Neutrophil (primary cell): ENCODE results near the gene TGFB1I1.
"Not testable (repeated sequence)": the region's sequence is repeated elsewhere in the genome, so short reads cannot be mapped to it uniquely, and the experiment has no call there.

ENCODE experiments used
- H3K27ac ChIP-seq: fragments of 200-600 bp; sonication (generic); 2 replicates; pipeline ENCODE4 v1.5.1; 2016; ENCODE audit warnings: mild to moderate bottlenecking, moderate library complexity
- H3K27me3 ChIP-seq: fragments of 200-600 bp; sonication (generic); 2 replicates; pipeline ENCODE4 v1.6.0; 2016; ENCODE audit warnings: mild to moderate bottlenecking
- H3K36me3 ChIP-seq: fragments of 200-600 bp; sonication (generic); 2 replicates; pipeline ENCODE4 v1.5.1; 2017
- H3K4me1 ChIP-seq, 2 experiments: fragments of 200-600 bp in 1 of 2; sonication (generic) in 1 of 2; 1 replicate in 1 of 2; 2 replicates in 1 of 2; pipeline versions ENCODE4 v1.5.1 to v1.6.1; 2013 to 2016; ENCODE audit warnings: low read depth in 1 of 2, low read length in 1 of 2, mild to moderate bottlenecking in 1 of 2, moderate library complexity in 1 of 2; ENCODE audit not compliant: control insufficient read depth in 1 of 2, insufficient read depth in 1 of 2
- H3K4me3 ChIP-seq, 2 experiments: fragments of 200-600 bp in 1 of 2; sonication (generic) in 1 of 2; 1 replicate in 1 of 2; 2 replicates in 1 of 2; pipeline ENCODE4 v1.5.1; 2013 to 2016; ENCODE audit warnings: low read depth in 1 of 2, low read length in 1 of 2, mild to moderate bottlenecking in 1 of 2, moderate library complexity in 1 of 2
- H3K9me3 ChIP-seq: fragments of 200-600 bp; sonication (generic); 2 replicates; pipeline ENCODE4 v1.5.1; 2016
- TF ChIP-seq, protein P1 (sequence below): fragments of 200-600 bp; sonication (generic); IDR thresholded peaks from 2 replicates; pipeline ENCODE4 v1.5.1; 2016; ENCODE audit warnings: antibody characterized with exemption

Gene TGFB1I1

DNA sequence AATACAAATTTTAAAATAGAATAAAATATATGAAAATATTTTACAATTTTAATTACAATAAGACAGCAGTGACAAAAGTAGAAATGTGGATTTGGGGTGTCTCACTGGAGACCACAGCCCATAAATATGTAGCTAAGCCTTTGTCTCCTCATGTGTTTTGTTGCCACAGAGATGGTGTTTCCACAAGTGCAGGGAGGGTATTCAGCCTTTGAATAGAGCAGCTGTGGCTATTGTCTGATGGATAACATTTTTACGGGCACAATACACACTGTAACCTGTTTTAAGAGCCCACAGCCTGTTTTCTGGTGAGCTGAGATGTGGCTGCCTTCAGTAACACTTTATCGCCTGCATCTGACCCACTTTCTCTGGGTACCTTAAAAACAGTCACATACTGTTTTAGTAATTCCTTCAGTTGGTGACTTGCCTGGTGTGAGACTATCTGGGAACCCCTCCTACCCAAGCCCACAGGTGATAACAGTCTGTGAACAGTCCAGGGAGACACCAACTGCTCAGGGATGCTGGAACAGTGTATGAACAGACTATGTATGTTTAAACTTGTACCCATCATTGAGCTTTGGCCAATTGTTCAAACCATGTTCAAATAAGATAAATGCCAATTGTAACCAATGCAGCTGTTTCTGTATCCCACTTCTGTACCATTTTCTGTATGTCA lies 47.9 kb downstream of the TGFB1I1 start:
- H3K4me3 ChIP-seq: no peak overlapping the region
- TF ChIP-seq, protein P1, sequence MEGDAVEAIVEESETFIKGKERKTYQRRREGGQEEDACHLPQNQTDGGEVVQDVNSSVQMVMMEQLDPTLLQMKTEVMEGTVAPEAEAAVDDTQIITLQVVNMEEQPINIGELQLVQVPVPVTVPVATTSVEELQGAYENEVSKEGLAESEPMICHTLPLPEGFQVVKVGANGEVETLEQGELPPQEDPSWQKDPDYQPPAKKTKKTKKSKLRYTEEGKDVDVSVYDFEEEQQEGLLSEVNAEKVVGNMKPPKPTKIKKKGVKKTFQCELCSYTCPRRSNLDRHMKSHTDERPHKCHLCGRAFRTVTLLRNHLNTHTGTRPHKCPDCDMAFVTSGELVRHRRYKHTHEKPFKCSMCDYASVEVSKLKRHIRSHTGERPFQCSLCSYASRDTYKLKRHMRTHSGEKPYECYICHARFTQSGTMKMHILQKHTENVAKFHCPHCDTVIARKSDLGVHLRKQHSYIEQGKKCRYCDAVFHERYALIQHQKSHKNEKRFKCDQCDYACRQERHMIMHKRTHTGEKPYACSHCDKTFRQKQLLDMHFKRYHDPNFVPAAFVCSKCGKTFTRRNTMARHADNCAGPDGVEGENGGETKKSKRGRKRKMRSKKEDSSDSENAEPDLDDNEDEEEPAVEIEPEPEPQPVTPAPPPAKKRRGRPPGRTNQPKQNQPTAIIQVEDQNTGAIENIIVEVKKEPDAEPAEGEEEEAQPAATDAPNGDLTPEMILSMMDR: no peak
- no peaks in the 10 kb centered on the region for H3K4me1 ChIP-seq
- no peaks in the 10 kb centered on the region for H3K9me3 ChIP-seq
- H3K27ac ChIP-seq: no peak overlapping the region
- H3K27me3 ChIP-seq: peaks cover 3% of the 10 kb centered on the region
- no peaks in the 10 kb centered on the region for H3K36me3 ChIP-seq

DNA sequence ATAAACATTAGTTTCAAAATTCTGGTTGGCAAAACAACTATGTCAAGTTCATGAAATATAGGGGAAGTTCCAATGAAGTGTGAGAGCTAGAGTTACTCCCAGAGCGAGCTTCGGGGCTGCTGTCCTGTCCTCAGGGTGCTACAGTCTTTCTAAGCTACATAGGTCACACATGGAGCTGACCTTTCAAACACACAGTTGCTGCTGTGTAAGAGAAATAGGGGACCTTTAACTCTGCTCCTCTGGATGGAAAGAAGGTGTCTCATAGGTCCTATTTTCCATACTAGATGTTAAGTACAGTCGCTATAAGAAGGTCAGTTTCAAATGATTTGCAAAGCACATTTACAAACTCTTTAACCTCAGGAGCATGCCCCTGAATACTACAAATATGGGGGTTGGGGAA lies 49.4 kb downstream of the TGFB1I1 start:
- Histone ChIP-seq H3K36me3 (no peaks in the 10 kb centered on the region), H3K27ac (no peak overlapping the region), H3K27me3 (no peaks in the 10 kb centered on the region), H3K9me3 (no peaks in the 10 kb centered on the region), H3K4me3 (no peak overlapping the region), H3K4me1 (no peaks in the 10 kb centered on the region)
- TF ChIP-seq, protein P1: no peak

DNA sequence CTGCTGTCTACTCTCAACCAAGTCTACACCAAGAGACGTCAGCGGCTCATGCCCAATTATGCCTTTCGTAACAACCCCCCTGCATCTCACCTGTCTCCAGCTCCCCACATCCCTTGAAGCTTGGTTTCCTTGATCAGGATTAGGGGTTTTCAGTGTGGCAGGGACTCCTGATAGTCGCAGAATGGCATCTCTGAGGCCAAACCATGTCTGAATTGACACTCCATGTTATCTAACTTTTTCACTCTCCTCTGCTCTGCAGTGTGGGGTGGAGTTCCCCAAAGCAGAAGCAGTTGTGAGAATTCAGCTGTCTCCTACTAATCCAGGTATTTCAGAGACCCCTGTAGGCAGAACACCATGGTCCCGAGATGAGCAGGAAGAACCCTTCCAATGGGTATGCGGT lies 50.1 kb downstream of the TGFB1I1 start:
- Histone ChIP-seq H3K27me3 (no peaks in the 10 kb centered on the region), H3K9me3 (no peaks in the 10 kb centered on the region), H3K36me3 (no peaks in the 10 kb centered on the region), H3K27ac (no peak overlapping the region), H3K4me3 (no peak overlapping the region), H3K4me1 (no peaks in the 10 kb centered on the region)
- TF ChIP-seq, protein P1: no peak

DNA sequence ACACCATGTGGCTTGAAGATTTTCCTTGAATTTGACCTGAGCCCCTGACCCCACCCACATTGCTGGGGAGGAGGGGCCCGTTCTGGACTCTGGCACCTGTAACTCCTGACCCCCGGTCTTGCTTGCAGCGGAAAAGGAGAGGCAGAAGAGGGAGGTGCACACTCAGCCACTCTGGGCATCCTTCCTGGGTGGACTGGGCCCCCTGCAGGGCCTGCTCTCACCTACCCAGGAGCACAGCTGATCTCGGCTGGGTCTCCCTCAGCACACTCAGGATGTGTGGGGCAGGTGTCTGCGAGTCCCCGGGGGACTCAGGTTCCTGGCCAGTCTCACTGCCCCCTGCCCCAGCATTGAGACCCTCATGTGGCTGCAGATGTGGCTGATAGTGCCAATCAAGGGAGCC lies 51.8 kb downstream of the TGFB1I1 start:
- H3K27me3 ChIP-seq: peaks cover 17% of the 10 kb centered on the region
- H3K4me1 ChIP-seq, H3K36me3 ChIP-seq, H3K27ac ChIP-seq, H3K9me3 ChIP-seq, H3K4me3 ChIP-seq: not testable (repeated sequence)

DNA sequence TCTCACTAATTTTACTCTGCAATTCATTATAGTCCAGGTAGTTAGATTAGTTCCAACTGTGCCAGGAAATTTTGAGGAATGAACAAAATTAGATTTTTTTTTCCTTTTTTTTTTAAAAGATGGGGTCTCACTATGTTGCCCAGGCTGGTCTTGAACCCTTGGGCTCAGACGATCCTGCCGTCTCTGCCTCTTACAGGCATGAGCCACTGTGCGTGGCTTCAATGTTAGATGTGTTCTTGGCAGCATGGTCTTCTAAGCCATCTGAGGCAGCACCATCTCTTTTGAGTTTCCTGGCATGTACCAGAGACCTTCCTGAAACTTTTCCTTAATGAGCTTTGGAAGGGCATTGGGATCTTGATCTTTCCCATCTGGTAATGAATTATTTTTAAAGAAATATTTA lies 53.2 kb downstream of the TGFB1I1 start:
- Histone ChIP-seq H3K36me3 (no peaks in the 10 kb centered on the region), H3K4me1 (no peaks in the 10 kb centered on the region), H3K4me3 (no peak overlapping the region), H3K27me3 (peaks cover 30% of the 10 kb centered on the region), H3K27ac (no peak overlapping the region), H3K9me3 (no peaks in the 10 kb centered on the region)
- TF ChIP-seq, protein P1: no peak
